HG03045 (cell line): ENCODE measurements around the gene TDG.
"Not testable (repeated sequence)": the region's sequence is repeated elsewhere in the genome, so short reads cannot be mapped to it uniquely, and the experiment has no call there.

Experiments
- ATAC-seq: cut with Tn5 transposase; IDR thresholded peaks from one replicate; pipeline ENCODE4 v1.9.1; 2021; ENCODE audit warnings: mild to moderate bottlenecking, moderate library complexity; ENCODE audit not compliant: unreplicated experiment

TDG gene

DNA sequence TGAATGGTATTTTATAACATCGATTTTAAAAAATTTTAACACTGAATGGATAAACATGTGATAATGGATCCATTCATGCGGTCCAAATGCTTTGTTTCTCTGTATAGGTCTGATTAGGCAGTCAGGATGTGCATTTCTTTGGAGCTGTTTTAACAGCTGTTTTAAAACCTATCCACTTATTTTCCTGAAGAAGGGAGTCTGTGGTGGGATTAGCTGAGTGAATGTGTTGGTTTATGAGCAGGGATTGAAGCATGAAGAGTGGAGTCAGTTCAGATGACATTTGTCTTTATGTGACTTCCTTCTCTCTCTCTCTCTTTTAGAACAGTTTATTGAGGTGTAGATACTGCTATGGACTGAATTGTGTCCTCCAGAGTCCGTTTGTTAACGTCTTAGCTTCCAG lies 46.7 kb downstream of the TDG start:
- ATAC-seq, result no peak

DNA sequence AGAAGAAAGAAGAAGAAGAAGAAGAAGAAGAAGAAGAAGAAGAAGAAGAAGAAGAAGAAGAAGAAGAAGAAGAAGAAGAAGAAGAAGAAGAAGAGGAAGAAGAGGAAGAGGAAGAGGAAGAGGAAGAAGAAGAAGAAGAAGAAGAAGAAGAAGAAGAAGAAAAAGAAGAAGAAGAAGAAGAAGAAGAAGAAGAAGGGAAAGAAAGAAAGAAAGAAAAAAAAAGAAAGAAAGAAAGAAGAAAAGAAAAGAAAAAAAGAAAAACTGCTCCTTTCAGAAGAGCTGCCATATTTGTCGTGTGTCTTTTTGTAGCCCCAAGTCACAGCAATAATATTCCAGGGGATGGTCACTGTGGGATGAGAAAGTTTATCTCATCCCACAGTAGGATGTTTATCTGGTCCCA lies 56.2 kb downstream of the TDG start:
- not testable (repeated sequence) for ATAC-seq

GRCh38 chr12:104022786-104023185 lies 57.1 kb downstream of the TDG start:
- ATAC-seq, result no peak

GRCh38 chr12:104023710-104024109 lies 58.0 kb downstream of the TDG start:
- ATAC-seq, result no peak

GRCh38 chr12:104024348-104024747 lies 58.7 kb downstream of the TDG start:
- ATAC-seq, result no peak

GRCh38 chr12:104025771-104026170 lies 60.1 kb downstream of the TDG start:
- no peak for ATAC-seq

GRCh38 chr12:104026841-104027599 lies 61.3 kb downstream of the TDG start:
- ATAC-seq, result no peak

GRCh38 chr12:104030596-104030995 lies 64.9 kb downstream of the TDG start:
- not testable (repeated sequence) for ATAC-seq

GRCh38 chr12:104036143-104036542 lies 70.5 kb downstream of the TDG start:
- ATAC-seq, result not testable (repeated sequence)
